Measurements from ENCODE around the gene UIMC1. TPM values are rescaled to one million over a fixed set of nuclear protein-coding genes. Genes with fewer than 3 reads are reported as not detected.

UIMC1 gene
- total RNA-seq, 4 donors from 2014 or later: 40.2 to 56.7 (median 44.6) TPM

- no peak for DNase-seq (ENCODE audit: low spot score in 2 of 2)
- no peaks in the 10 kb centered on the region for H3K9me3 ChIP-seq
- peaks cover 0 to 84% (median 0%) of the 10 kb centered on the region in 3 donors for H3K36me3 ChIP-seq
- H3K4me1 ChIP-seq: no peaks in the 10 kb centered on the region
- WGBS, 2 donors: 61 to 63% methylated on average over 1 of the region's 1 CpG
- H3K4me3 ChIP-seq: no peak overlapping the region
- TF ChIP-seq, protein P1, sequence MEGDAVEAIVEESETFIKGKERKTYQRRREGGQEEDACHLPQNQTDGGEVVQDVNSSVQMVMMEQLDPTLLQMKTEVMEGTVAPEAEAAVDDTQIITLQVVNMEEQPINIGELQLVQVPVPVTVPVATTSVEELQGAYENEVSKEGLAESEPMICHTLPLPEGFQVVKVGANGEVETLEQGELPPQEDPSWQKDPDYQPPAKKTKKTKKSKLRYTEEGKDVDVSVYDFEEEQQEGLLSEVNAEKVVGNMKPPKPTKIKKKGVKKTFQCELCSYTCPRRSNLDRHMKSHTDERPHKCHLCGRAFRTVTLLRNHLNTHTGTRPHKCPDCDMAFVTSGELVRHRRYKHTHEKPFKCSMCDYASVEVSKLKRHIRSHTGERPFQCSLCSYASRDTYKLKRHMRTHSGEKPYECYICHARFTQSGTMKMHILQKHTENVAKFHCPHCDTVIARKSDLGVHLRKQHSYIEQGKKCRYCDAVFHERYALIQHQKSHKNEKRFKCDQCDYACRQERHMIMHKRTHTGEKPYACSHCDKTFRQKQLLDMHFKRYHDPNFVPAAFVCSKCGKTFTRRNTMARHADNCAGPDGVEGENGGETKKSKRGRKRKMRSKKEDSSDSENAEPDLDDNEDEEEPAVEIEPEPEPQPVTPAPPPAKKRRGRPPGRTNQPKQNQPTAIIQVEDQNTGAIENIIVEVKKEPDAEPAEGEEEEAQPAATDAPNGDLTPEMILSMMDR (IDR thresholded peaks at IDR 0.05): no peak
- H3K27me3 ChIP-seq: no peaks in the 10 kb centered on the region
- no peak overlapping the region for H3K27ac ChIP-seq
These were observed 37.4 kb upstream of the UIMC1 start for GRCh38 chr5:177043958-177044357.

DNA sequence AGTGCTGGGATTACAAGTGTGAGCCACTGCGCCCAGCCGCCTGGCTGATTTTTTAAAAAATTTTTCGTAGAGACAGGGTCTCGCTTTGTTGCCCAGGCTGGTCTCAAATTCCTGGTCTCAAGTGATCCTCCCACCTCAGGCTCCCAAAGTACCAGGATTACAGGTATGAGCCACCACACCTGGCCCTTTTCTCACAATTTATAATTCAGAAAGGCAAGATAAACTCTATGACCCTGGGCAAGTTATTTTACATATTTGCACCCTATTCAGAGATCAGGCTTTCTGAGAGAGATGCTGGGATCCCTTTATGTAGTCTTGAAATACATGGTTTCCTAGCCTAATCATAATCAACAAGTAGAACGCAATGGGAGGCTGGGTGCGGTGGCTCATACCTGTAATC lies 36.5 kb upstream of the UIMC1 start:
- H3K4me3 ChIP-seq: no peak overlapping the region
- no peaks in the 10 kb centered on the region for H3K27me3 ChIP-seq
- WGBS, 2 donors: 96 to 97% methylated on average over 6 of the region's 6 CpGs
- H3K4me1 ChIP-seq: no peaks in the 10 kb centered on the region
- H3K9me3 ChIP-seq: no peaks in the 10 kb centered on the region
- TF ChIP-seq, protein P1 (IDR thresholded peaks at IDR 0.05): no peak
- TF ChIP-seq POLR2A (IDR thresholded peaks at IDR 0.05) (no peak), EP300 (IDR thresholded peaks at IDR 0.05) (no peak)
- DNase-seq (ENCODE audit: low spot score in 2 of 2): no peak
- no peak overlapping the region for H3K27ac ChIP-seq
- H3K36me3 ChIP-seq: peaks cover 0 to 77% (median 0%) of the 10 kb centered on the region in 3 donors

- TF ChIP-seq POLR2A (IDR thresholded peaks at IDR 0.05): no peak
- TF ChIP-seq EP300 (IDR thresholded peaks at IDR 0.05): no peak
- TF ChIP-seq, protein P1 (IDR thresholded peaks at IDR 0.05): no peak
- Histone ChIP-seq H3K4me3 (no peak overlapping the region), H3K9me3 (no peaks in the 10 kb centered on the region), H3K27ac (no peak overlapping the region), H3K4me1 (no peaks in the 10 kb centered on the region), H3K36me3 (peaks cover 0 to 70% (median 0%) of the 10 kb centered on the region in 3 donors), H3K27me3 (no peaks in the 10 kb centered on the region)
- 92 to 96% methylated on average over 2 of the region's 2 CpGs for WGBS, 2 donors
- no peak for DNase-seq (ENCODE audit: low spot score in 2 of 2)
These were observed 35.4 kb upstream of the UIMC1 start for GRCh38 chr5:177041936-177042335.

- Histone ChIP-seq H3K36me3 (peaks cover 0 to 63% (median 0%) of the 10 kb centered on the region in 3 donors), H3K4me1 (no peaks in the 10 kb centered on the region), H3K27me3 (no peaks in the 10 kb centered on the region), H3K9me3 (no peaks in the 10 kb centered on the region), H3K27ac (no peak overlapping the region), H3K4me3 (no peak overlapping the region)
- TF ChIP-seq EP300 (IDR thresholded peaks at IDR 0.05): no peak
- TF ChIP-seq, protein P1 (IDR thresholded peaks at IDR 0.05): no peak
- no peak for TF ChIP-seq POLR2A (IDR thresholded peaks at IDR 0.05)
- no peak for DNase-seq (ENCODE audit: low spot score in 2 of 2)
- WGBS, 2 donors: 75% methylated on average over 3 of the region's 3 CpGs
These were observed 34.3 kb upstream of the UIMC1 start for GRCh38 chr5:177040814-177041420.

- Histone ChIP-seq H3K4me3 (no peak overlapping the region), H3K9me3 (no peaks in the 10 kb centered on the region), H3K4me1 (no peaks in the 10 kb centered on the region), H3K27me3 (no peaks in the 10 kb centered on the region), H3K27ac (no peak overlapping the region), H3K36me3 (peaks cover 0 to 33% (median 0%) of the 10 kb centered on the region in 3 donors)
- DNase-seq (ENCODE audit: low spot score in 2 of 2): no peak
- TF ChIP-seq EP300 (IDR thresholded peaks at IDR 0.05) (no peak), POLR2A (IDR thresholded peaks at IDR 0.05) (no peak)
- TF ChIP-seq, protein P1 (IDR thresholded peaks at IDR 0.05): no peak
- 91 to 95% methylated on average over 5 of the region's 5 CpGs for WGBS, 2 donors
These were observed 30.3 kb upstream of the UIMC1 start for GRCh38 chr5:177036921-177037320.

Measured in tibial nerve (tissue), 4 donors.